ENCODE data around the gene ARHGEF4. TPM values are rescaled to one million over a fixed set of nuclear protein-coding genes. Genes with fewer than 3 reads are reported as not detected.
"Not testable (repeated sequence)": the region's sequence is repeated elsewhere in the genome, so short reads cannot be mapped to it uniquely, and the experiment has no call there.

The ARHGEF4 gene
- polyA plus RNA-seq, 12 donors: 4.9 to 36.1 (median 8.5) TPM; not detected in 1

- DNase-seq: no peak
Observed at GRCh38 chr2:130966775-130967490, 130.2 kb downstream of the ARHGEF4 start.

- DNase-seq: no peak
Observed at GRCh38 chr2:130972410-130972809, 135.7 kb downstream of the ARHGEF4 start.

- no peak for DNase-seq
Observed at GRCh38 chr2:130975729-130976128, 139.0 kb downstream of the ARHGEF4 start.

- no peak for DNase-seq
Observed at GRCh38 chr2:130976591-130977237, 140.0 kb downstream of the ARHGEF4 start.

DNA sequence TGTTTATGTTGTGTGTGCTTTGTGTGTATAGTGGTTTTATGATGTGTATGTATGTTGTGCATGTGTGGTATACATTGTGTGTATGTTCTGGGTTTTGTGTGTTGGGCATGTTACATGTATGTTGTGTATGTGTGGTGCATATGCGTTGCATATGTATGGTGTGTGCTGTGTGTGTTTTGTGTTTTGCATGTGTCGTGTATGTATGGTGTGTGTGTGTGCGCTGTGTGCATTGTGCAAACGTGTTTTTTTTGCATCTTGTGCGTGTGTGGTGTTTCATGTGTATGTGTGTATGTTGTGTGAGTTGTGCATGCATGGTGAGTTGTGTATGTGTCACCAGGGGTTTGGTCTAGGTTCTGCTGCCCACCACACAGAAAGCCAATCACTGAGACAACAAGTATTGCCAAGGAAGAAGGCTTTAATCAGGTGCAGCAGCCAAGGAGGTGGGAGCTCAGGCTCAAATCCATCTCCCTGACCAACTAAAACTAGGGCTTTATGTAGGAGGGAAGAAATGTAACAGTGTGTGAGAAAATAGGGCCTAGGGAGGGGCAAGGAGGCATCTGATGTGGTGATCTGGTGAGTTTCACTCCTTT is 140.8 kb downstream of the ARHGEF4 start:
- DNase-seq: no peak

- DNase-seq: no peak
Observed at GRCh38 chr2:130981667-130982066, 145.0 kb downstream of the ARHGEF4 start.

DNA sequence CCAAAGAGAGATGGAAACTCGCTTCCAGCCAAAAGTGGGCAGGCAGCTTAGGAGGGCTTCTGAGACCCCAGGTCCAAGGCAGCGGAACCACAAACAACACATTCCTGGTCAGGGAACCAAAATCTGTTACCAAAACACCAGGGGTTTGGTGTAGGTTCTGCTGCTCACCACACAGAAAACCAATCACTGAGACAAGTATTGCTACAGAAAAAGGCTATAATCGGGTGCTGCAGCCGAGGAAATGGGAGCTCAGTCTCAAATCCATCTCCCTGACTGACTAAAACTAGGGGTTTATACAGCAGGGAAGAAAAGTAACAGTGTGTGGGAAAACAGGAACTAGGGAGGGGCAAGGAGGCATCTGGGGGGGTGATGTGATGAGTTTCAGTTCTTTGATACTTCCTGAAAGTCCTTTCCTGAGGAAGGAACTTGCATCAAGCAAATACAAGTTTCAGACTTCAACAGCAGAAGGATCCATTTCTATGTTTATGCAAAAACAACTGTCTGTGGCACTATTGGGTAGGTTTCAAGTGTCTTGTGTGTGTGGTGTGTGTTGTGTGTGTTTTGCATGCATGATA is 148.6 kb downstream of the ARHGEF4 start:
- DNase-seq: no peak

DNA sequence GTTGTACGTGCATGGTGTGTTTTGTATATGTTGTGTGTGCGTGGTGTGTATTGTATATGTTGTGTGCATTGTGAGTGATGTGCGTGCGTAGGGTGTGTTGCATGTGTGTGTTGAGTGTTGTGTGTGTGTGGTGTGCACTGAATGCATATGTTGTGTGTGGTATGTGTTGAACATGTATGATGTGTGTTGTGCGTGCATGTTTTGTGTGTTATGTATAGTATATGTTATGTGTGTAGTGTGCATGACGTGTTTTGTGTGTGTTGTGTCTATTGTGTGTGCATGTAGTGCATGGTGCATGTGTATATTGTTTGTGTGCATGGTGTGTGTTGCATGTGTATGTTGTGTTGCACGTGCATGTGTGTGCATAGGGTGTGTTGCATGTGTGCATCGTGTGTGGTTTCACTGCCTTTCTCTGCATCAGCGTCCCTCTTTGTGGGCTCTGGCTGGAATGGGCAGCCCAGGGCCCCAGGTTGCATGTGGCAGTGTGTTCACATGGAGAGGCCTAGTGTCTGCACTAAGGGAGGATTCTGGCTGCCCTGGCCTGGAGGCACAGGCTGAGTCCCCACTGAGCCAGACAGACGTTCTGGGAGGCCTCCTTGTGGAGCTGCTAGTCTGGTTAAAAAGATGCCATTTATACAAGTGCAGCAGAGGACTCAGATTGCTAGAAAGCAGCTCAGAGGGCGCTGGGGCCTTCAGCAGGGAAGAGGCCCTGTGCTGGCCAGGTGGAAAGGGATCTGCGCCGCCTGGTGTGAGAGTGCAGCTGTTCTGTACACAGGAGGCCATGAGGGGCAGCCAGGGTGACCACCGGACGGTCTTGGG is 149.3 kb downstream of the ARHGEF4 start:
- no peak for DNase-seq

GRCh38 chr2:130986890-130987493 is 150.3 kb downstream of the ARHGEF4 start:
- DNase-seq: no peak

DNA sequence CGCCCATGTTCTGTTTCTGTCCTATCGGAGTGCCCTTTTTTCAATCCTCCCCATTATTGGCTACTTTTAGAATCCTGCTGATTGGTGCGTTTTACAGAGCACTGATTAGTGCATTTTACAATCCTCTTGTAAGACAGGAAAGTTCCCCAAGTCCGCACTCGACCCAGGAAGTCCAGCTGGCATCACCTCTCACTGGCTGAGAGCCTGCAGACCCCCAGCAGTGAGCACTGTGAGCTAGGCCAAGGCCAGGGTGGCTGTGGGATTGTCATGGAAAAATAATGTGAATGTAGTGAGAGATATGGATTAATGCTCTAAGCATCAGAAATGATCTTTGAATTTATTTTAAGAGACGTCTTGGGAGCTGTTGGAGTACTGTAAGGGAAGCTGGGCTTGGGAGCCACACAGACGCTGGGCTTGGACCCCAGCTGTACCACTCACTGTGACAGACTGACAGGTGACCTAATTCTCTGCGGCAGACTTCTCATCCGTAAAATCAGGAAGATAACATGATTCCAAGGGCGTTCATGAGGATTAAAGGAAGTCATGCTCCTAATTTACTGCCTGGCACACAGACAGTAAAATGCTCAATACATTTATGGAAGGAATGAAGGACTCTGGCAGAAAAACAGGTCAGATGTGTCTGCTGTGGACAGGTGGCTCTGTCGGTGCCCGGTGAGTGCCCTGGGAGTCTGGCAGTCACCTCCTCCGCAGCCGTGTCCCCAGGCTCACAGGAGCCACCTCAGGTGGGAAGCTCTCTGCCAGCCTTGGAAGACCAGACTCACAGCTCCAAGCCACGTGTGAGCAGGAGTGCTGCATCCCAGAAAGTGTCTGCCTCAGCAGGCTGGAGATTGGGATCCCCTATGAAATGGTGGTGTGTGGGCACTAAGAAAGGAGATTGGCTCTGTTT is 151.1 kb downstream of the ARHGEF4 start:
- no peak for DNase-seq

DNA sequence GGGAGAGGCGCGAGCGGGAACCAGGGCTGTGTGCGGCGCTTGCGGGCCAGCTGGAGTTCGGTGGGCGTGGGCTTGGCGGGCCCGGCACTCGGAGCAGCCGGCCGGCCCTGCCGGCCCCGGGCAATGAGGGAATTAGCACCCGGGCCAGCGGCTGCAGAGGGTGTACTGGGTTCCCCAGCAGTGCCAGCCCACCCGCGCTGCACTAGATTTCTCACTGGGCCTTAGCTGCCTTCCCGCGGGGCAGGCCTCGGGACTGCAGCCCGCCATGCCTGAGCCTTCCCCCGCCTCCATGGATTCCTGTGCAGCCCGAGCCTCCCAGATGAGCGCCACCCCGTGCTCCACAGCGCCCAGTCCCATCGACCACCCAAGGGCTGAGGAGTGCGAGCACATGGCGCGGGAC is 154.7 kb downstream of the ARHGEF4 start:
- DNase-seq: not testable (repeated sequence)

GRCh38 chr2:130992003-130992402 is 155.3 kb downstream of the ARHGEF4 start:
- DNase-seq: not testable (repeated sequence)

GRCh38 chr2:130996691-130997090 is 160.0 kb downstream of the ARHGEF4 start:
- DNase-seq: no peak

- DNase-seq: no peak
Observed at GRCh38 chr2:130997198-130997597, 160.5 kb downstream of the ARHGEF4 start.

- no peak for DNase-seq
Observed at GRCh38 chr2:130998561-130998960, 161.8 kb downstream of the ARHGEF4 start.

GRCh38 chr2:131004446-131005209 is 167.9 kb downstream of the ARHGEF4 start:
- DNase-seq: no peak

GRCh38 chr2:131005216-131005935 is 168.7 kb downstream of the ARHGEF4 start:
- DNase-seq: no peak

DNA sequence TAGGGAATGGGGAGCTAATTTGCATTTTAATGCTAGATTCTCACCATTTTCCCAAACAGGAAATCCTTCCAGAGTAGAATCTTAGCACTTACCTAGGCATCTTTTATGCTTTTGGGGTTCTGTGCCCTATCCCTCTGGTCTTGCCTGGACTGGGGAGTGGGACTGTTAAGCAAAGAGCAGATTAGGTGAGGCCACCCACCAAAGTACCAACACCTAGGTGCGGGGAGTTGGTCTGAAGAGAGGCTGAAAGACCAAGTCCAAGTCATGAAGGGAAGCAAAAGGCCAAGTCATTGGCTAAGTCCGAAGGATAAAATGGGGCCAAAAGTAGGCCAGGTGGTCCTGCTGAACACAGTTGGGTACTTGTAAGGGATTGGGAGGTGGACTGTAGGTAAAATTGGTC is 169.8 kb downstream of the ARHGEF4 start:
- DNase-seq: no peak

DNA sequence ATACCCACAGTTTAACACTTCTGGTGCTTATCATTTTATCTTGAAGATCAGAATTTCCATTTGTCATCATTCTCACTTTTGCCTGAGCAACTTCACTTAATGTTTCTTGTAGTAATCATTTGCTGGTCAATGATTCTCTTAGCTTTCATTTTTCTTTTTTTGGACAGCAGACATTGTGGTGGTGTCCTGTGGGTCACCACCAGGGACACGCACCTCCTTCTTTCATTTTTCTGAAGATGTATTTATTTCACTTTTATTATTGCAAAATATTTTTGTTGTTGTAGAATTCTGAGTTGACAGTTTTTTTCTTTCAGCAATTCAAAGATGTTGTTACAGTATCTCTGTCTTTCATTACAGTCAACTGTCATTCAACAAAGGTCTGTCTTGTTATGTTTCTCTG is 172.3 kb downstream of the ARHGEF4 start:
- no peak for DNase-seq
